Colonic mucosa (tissue), 4 donors: ENCODE data around the gene BLVRB. TPM values are rescaled to one million over a fixed set of nuclear protein-coding genes. Genes with fewer than 3 reads are reported as not detected.
"Not testable (repeated sequence)": the region's sequence is repeated elsewhere in the genome, so short reads cannot be mapped to it uniquely, and the experiment has no call there.

Source experiments
- DNase-seq: peaks from one replicate; pipeline ENCODE4 v3.0.0-alpha.2; 2020
- H3K27ac ChIP-seq: fragments of 200-600 bp; one replicate; pipeline ENCODE4 v1.8.0; 2021
- H3K27me3 ChIP-seq: fragments of 200-600 bp; one replicate; pipeline ENCODE4 v1.8.0; 2021
- H3K36me3 ChIP-seq: fragments of 200-600 bp; one replicate; pipeline ENCODE4 v1.8.0; 2021
- H3K4me1 ChIP-seq: fragments of 200-600 bp; one replicate; pipeline ENCODE4 v1.8.0; 2021; ENCODE audit warnings: mild to moderate bottlenecking
- H3K4me3 ChIP-seq: fragments of 200-600 bp; one replicate; pipeline ENCODE4 v1.8.0; 2021
- H3K9ac ChIP-seq, 2 donors: one replicate each; pipeline ENCODE4 v1.7.0; 2013; ENCODE audit warnings: control low read depth in 2 of 2, low read depth in 2 of 2, low read length in 2 of 2
- H3K9me3 ChIP-seq: fragments of 200-600 bp; one replicate; pipeline ENCODE4 v1.8.0; 2021
- CTCF ChIP-seq: fragments of 200-600 bp; IDR thresholded peaks from one replicate; pipeline ENCODE4 v1.8.0; 2022; ENCODE audit warnings: antibody characterized with exemption, mild to moderate bottlenecking
- intact Hi-C: fragments of 100-400 bp; cut with DNase I; formaldehyde crosslinking; loops from one replicate; pipeline ENCODE4 v1.14.1; 2022
- total RNA-seq, 2 donors: library from RNA; stranded (reverse); fragmentation: NEBNext Ultra II Directional in 1 of 2; extraction: Animal tissue kit (Norgen Biotek cat#: 25700) in 1 of 2; gene quantifications; one replicate each; pipeline ENCODE4 v1.2.1, GENCODE V29; 2021
- donor health status: healthy.
- donor health status: DM: no; HTN: no; CAD: no.
- donor health status: DM: no; HTN: no; CAD: no.

BLVRB gene
- total RNA-seq, 2 donors from 2014 or later, result 76.5 to 94.9 TPM

DNA sequence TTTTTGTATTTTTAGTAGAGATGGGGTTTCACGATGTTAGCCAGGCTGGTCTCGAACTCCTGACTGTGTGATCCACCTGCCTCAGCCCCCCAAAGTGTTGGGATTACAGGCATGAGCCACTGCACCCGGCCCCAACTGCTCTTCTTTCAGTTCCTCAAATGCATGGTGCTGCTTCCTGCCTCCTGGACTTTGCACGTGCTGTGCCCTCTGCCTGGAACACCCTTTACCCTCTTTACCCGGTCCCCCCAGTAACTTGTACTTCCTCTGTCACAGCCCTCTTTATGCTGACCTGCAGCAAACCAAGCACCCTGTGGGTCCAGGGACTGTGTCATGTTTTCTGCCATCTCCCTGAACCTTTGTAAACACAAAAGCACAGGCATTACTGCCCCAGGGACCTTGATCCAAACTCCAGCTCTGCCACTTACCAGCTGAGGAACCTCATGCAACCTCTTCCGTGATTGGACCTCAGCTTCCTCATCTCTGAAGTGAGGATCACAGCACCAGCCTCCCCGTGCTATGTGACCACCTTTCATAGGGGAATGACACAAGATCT lies 3.8 kb downstream of the BLVRB start:
- Histone ChIP-seq H3K4me1 (peaks cover 16% of the 10 kb centered on the region), H3K27me3 (no peaks in the 10 kb centered on the region), H3K4me3 (no peak overlapping the region), H3K9ac (no peak overlapping the region), H3K36me3 (no peaks in the 10 kb centered on the region), H3K9me3 (no peaks in the 10 kb centered on the region), H3K27ac (no peak overlapping the region)
- intact Hi-C loops, result loop anchor here (10.0 kb wide), 1 partner anchor 157 kb away; no protein-coding TSS in a partner anchor
- no peak for DNase-seq
- no peak for TF ChIP-seq CTCF

GRCh38 chr19:40460185-40460584 lies 5.4 kb downstream of the BLVRB start:
- Histone ChIP-seq H3K27ac (no peak overlapping the region), H3K9me3 (no peaks in the 10 kb centered on the region), H3K27me3 (no peaks in the 10 kb centered on the region), H3K9ac (no peak overlapping the region), H3K4me3 (no peak overlapping the region), H3K36me3 (no peaks in the 10 kb centered on the region), H3K4me1 (peaks cover 10% of the 10 kb centered on the region)
- TF ChIP-seq CTCF, result no peak
- intact Hi-C loops, result loop anchor here (10.0 kb wide), 1 partner anchor 155 kb away; no protein-coding TSS in a partner anchor
- DNase-seq, result no peak

- no peak overlapping the region for H3K27ac ChIP-seq
- no peak overlapping the region for H3K4me3 ChIP-seq
- H3K36me3 ChIP-seq, result no peaks in the 10 kb centered on the region
- H3K9me3 ChIP-seq, result no peaks in the 10 kb centered on the region
- H3K27me3 ChIP-seq, result no peaks in the 10 kb centered on the region
- peaks cover 3% of the 10 kb centered on the region for H3K4me1 ChIP-seq
- intact Hi-C loops, result no loop called here
- no peak for DNase-seq
- no peak for TF ChIP-seq CTCF
- no peak overlapping the region for H3K9ac ChIP-seq
These were observed 7.0 kb downstream of the BLVRB start for GRCh38 chr19:40458597-40458974.

DNA sequence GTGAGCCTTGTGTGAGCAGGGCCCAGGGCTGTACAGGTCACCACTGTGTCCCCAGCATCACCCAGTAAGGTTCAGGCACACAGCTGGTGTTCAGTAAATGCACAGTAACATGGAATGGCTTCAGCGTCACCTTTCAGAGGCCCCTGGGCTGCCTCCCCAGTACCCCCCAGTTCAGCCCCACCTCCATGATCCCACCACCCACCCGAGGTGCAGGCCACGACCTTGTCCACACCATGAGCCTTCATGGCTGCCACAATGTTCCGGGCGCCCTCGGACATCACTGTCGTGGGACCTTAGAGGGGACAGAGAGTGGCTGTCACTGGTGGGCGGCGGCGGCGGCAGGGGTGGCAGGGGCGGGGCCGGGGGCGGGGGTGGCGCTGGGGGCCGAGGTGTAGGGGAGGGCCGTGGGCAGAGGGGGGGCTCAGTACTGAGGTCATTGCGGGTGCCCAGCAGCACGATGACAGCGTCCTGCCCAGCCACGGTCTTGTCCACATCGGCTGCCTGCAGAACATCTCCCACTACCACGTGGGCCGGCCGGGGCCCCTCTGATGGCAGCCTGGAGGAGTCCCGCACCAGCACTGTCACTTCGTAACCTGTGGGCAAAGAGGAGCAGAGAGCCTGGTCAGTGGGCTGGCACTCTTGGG lies 7.5 kb downstream of the BLVRB start:
- Histone ChIP-seq H3K27ac (no peak overlapping the region), H3K36me3 (no peaks in the 10 kb centered on the region), H3K9ac (no peak overlapping the region), H3K4me3 (no peak overlapping the region), H3K27me3 (no peaks in the 10 kb centered on the region), H3K4me1 (peaks cover 3% of the 10 kb centered on the region), H3K9me3 (no peaks in the 10 kb centered on the region)
- intact Hi-C loops, result no loop called here
- no peak for DNase-seq
- no peak for TF ChIP-seq CTCF

DNA sequence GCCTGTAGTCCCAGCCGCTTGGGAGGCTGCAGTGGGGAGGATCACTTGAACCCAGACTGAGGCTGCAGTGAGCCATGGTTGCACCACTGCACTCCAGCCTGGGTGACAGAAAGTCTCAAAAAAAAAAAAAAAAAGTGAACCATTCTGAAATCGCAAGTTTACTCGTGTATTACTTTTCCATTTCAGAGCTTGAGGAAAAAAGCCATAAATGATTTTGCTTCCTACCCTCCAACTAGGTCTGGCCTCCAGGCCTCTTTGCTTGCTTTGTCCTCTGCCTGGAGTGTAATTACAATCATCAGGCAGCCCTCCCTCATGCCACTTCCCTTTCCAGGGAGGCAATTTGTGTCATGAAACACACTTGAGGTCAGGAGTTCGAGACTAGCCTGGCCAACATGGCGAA lies 8.5 kb downstream of the BLVRB start:
- no peaks in the 10 kb centered on the region for H3K9me3 ChIP-seq
- H3K27ac ChIP-seq, result no peak overlapping the region
- TF ChIP-seq CTCF, result no peak
- H3K4me3 ChIP-seq, result no peak overlapping the region
- no peak overlapping the region for H3K9ac ChIP-seq
- H3K36me3 ChIP-seq, result no peaks in the 10 kb centered on the region
- no peak for DNase-seq
- no peaks in the 10 kb centered on the region for H3K27me3 ChIP-seq
- H3K4me1 ChIP-seq, result peaks cover 1% of the 10 kb centered on the region
- intact Hi-C loops, result no loop called here

DNA sequence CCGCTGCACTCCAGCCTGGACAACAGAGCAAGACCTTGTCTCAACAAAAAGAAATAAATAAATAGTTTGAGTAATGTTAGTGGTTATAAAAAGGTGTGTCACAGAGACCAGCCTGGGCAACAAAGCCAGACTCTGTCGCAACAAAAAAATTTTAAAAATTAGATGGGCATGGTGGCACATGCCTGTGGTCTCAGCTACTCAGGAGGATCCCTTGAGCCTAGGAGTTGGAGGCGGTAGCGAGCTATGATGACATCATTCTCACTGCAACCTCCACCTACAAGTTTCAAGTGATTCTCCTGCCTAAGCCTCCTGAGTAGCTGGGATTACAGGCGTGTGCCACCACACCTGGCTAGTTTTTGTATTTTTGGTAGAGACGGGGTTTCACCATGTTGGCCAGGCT lies 11.6 kb downstream of the BLVRB start:
- H3K4me3 ChIP-seq, H3K36me3 ChIP-seq, H3K27ac ChIP-seq, H3K9me3 ChIP-seq, DNase-seq, H3K4me1 ChIP-seq, intact Hi-C loops, H3K27me3 ChIP-seq, H3K9ac ChIP-seq: not testable (repeated sequence)
